Activated T-helper 17 cell treated with anti-CD3 and anti-CD28 coated beads, Interleukin-2, amount 50 U/mL, for 72 hours (primary cell): ENCODE data around the gene TET3. TPM values are rescaled to one million over a fixed set of nuclear protein-coding genes. Genes with fewer than 3 reads are reported as not detected.

ENCODE experiments used
- ATAC-seq: fragments of 150-1000 bp; cut with Tn5 transposase; replicated peaks from 2 replicates; pipeline ENCODE4 v1.10.0; 2021; ENCODE audit warnings: mild to moderate bottlenecking, moderate library complexity
- H3K27ac Mint-ChIP-seq: one replicate; pipeline ENCODE4 v1.8.0; 2022; ENCODE audit warnings: mixed read lengths
- H3K27me3 Mint-ChIP-seq: one replicate; pipeline ENCODE4 v1.8.0; 2022; ENCODE audit warnings: mixed read lengths
- H3K36me3 Mint-ChIP-seq: one replicate; pipeline ENCODE4 v1.8.0; 2022; ENCODE audit warnings: low read depth, mild to moderate bottlenecking, mixed read lengths
- H3K4me1 Mint-ChIP-seq: one replicate; pipeline ENCODE4 v1.8.0; 2022; ENCODE audit warnings: mixed read lengths
- H3K4me3 Mint-ChIP-seq: one replicate; pipeline ENCODE4 v1.8.0; 2022; ENCODE audit warnings: mild to moderate bottlenecking, mixed read lengths
- H3K9me3 Mint-ChIP-seq: one replicate; pipeline ENCODE4 v1.8.0; 2022; ENCODE audit warnings: mixed read lengths
- total RNA-seq, 2 donors: library from RNA; stranded (reverse); gene quantifications; one replicate each; pipeline ENCODE4 v1.2.3, GENCODE V29; 2022

TET3 gene
- total RNA-seq, 2 donors from 2014 or later = 15.1 to 42.6 TPM

- H3K4me1 Mint-ChIP-seq = peaks cover 7% of the 10 kb centered on the region
- H3K4me3 Mint-ChIP-seq = no peak overlapping the region
- no peak for ATAC-seq
- no peak overlapping the region for H3K27ac Mint-ChIP-seq
- no peaks in the 10 kb centered on the region for H3K27me3 Mint-ChIP-seq
- H3K36me3 Mint-ChIP-seq = peaks cover 33% of the 10 kb centered on the region
- no peaks in the 10 kb centered on the region for H3K9me3 Mint-ChIP-seq
These were observed 30.1 kb downstream of the TET3 start for GRCh38 chr2:74014813-74015212.

GRCh38 chr2:74017223-74017622, 32.5 kb downstream of the TET3 start:
- Mint-ChIP-seq H3K4me3 (no peak overlapping the region), H3K27me3 (no peaks in the 10 kb centered on the region)
- ATAC-seq = peak; percentile 72

GRCh38 chr2:74019516-74019915, 34.8 kb downstream of the TET3 start:
- H3K27ac Mint-ChIP-seq = peak overlapping the region; percentile 39
- peaks cover 29% of the 10 kb centered on the region for H3K4me1 Mint-ChIP-seq
- no peaks in the 10 kb centered on the region for H3K9me3 Mint-ChIP-seq
- H3K36me3 Mint-ChIP-seq = peaks cover 20% of the 10 kb centered on the region
- H3K27me3 Mint-ChIP-seq = no peaks in the 10 kb centered on the region
- ATAC-seq = no peak
- H3K4me3 Mint-ChIP-seq = no peak overlapping the region

More at GRCh38 chr2:74017223-74017622, 32.5 kb downstream of the TET3 start:
- Mint-ChIP-seq H3K36me3 (peaks cover 29% of the 10 kb centered on the region), H3K27ac (no peak overlapping the region), H3K9me3 (no peaks in the 10 kb centered on the region), H3K4me1 (peaks cover 27% of the 10 kb centered on the region)

- no peaks in the 10 kb centered on the region for H3K9me3 Mint-ChIP-seq
- peak overlapping the region; percentile 12 for H3K27ac Mint-ChIP-seq
- H3K36me3 Mint-ChIP-seq = peaks cover 20% of the 10 kb centered on the region
- H3K4me3 Mint-ChIP-seq = no peak overlapping the region
- peaks cover 29% of the 10 kb centered on the region for H3K4me1 Mint-ChIP-seq
- no peaks in the 10 kb centered on the region for H3K27me3 Mint-ChIP-seq
- ATAC-seq = peak; percentile 12
These were observed 36.1 kb downstream of the TET3 start for GRCh38 chr2:74020702-74021406.

- Mint-ChIP-seq H3K27ac (peak overlapping the region; percentile 12), H3K4me3 (no peak overlapping the region), H3K4me1 (peaks cover 29% of the 10 kb centered on the region), H3K27me3 (no peaks in the 10 kb centered on the region), H3K36me3 (peaks cover 20% of the 10 kb centered on the region), H3K9me3 (no peaks in the 10 kb centered on the region)
- no peak for ATAC-seq
These were observed 36.7 kb downstream of the TET3 start for GRCh38 chr2:74021407-74021755.

- ATAC-seq = no peak
- Mint-ChIP-seq H3K36me3 (peaks cover 11% of the 10 kb centered on the region), H3K4me1 (peaks cover 28% of the 10 kb centered on the region), H3K27me3 (no peaks in the 10 kb centered on the region), H3K27ac (no peak overlapping the region), H3K4me3 (no peak overlapping the region), H3K9me3 (no peaks in the 10 kb centered on the region)
These were observed 39.5 kb downstream of the TET3 start for GRCh38 chr2:74024216-74024615.

GRCh38 chr2:74025971-74026612, 41.4 kb downstream of the TET3 start:
- Mint-ChIP-seq H3K27me3 (no peaks in the 10 kb centered on the region), H3K4me1 (peaks cover 35% of the 10 kb centered on the region), H3K36me3 (peaks cover 16% of the 10 kb centered on the region), H3K9me3 (no peaks in the 10 kb centered on the region), H3K27ac (no peak overlapping the region), H3K4me3 (peak overlapping the region; percentile 57)
- ATAC-seq = no peak

- peak overlapping the region; percentile 85 for H3K27ac Mint-ChIP-seq
- H3K9me3 Mint-ChIP-seq = no peaks in the 10 kb centered on the region
- H3K4me1 Mint-ChIP-seq = peaks cover 34% of the 10 kb centered on the region
- peaks cover 16% of the 10 kb centered on the region for H3K36me3 Mint-ChIP-seq
- peak overlapping the region; percentile 57 for H3K4me3 Mint-ChIP-seq
- no peak for ATAC-seq
- no peaks in the 10 kb centered on the region for H3K27me3 Mint-ChIP-seq
These were observed 42.1 kb downstream of the TET3 start for GRCh38 chr2:74026687-74027241.

- Mint-ChIP-seq H3K4me1 (peaks cover 36% of the 10 kb centered on the region), H3K9me3 (no peaks in the 10 kb centered on the region), H3K27ac (no peak overlapping the region), H3K36me3 (peaks cover 10% of the 10 kb centered on the region), H3K4me3 (no peak overlapping the region), H3K27me3 (no peaks in the 10 kb centered on the region)
- ATAC-seq = no peak
These were observed 42.8 kb downstream of the TET3 start for GRCh38 chr2:74027496-74027895.

GRCh38 chr2:74028290-74028689, 43.6 kb downstream of the TET3 start:
- ATAC-seq = no peak
- H3K27me3 Mint-ChIP-seq = no peaks in the 10 kb centered on the region
- no peak overlapping the region for H3K4me3 Mint-ChIP-seq
- H3K4me1 Mint-ChIP-seq = peaks cover 43% of the 10 kb centered on the region
- peaks cover 17% of the 10 kb centered on the region for H3K36me3 Mint-ChIP-seq
- H3K27ac Mint-ChIP-seq = no peak overlapping the region
- H3K9me3 Mint-ChIP-seq = no peaks in the 10 kb centered on the region

- ATAC-seq = no peak
- H3K4me1 Mint-ChIP-seq = peaks cover 45% of the 10 kb centered on the region
- no peaks in the 10 kb centered on the region for H3K27me3 Mint-ChIP-seq
- H3K36me3 Mint-ChIP-seq = peaks cover 19% of the 10 kb centered on the region
- H3K4me3 Mint-ChIP-seq = peak overlapping the region; percentile 87
- no peaks in the 10 kb centered on the region for H3K9me3 Mint-ChIP-seq
- no peak overlapping the region for H3K27ac Mint-ChIP-seq
These were observed 44.0 kb downstream of the TET3 start for GRCh38 chr2:74028741-74029140.

- H3K9me3 Mint-ChIP-seq = no peaks in the 10 kb centered on the region
- peaks cover 19% of the 10 kb centered on the region for H3K36me3 Mint-ChIP-seq
- H3K4me1 Mint-ChIP-seq = peaks cover 51% of the 10 kb centered on the region
- peak overlapping the region; percentile 91 for H3K27ac Mint-ChIP-seq
- H3K27me3 Mint-ChIP-seq = no peaks in the 10 kb centered on the region
- ATAC-seq = peak; percentile 30
- peak overlapping the region; percentile 87 for H3K4me3 Mint-ChIP-seq
These were observed 45.1 kb downstream of the TET3 start for GRCh38 chr2:74029714-74030397.

- ATAC-seq = no peak
- H3K9me3 Mint-ChIP-seq = no peaks in the 10 kb centered on the region
- peaks cover 19% of the 10 kb centered on the region for H3K36me3 Mint-ChIP-seq
- H3K4me3 Mint-ChIP-seq = peak overlapping the region; percentile 87
- no peaks in the 10 kb centered on the region for H3K27me3 Mint-ChIP-seq
- H3K27ac Mint-ChIP-seq = peak overlapping the region; percentile 91
- peaks cover 54% of the 10 kb centered on the region for H3K4me1 Mint-ChIP-seq
These were observed 46.5 kb downstream of the TET3 start for GRCh38 chr2:74031221-74031620.

- Mint-ChIP-seq H3K36me3 (peaks cover 15% of the 10 kb centered on the region), H3K27me3 (no peaks in the 10 kb centered on the region), H3K4me3 (peak overlapping the region; percentile 87), H3K4me1 (peaks cover 57% of the 10 kb centered on the region), H3K9me3 (no peaks in the 10 kb centered on the region), H3K27ac (peak overlapping the region; percentile 91)
- ATAC-seq = no peak
These were observed 47.2 kb downstream of the TET3 start for GRCh38 chr2:74031959-74032287.

GRCh38 chr2:74033375-74033774, 48.7 kb downstream of the TET3 start:
- H3K4me3 Mint-ChIP-seq = peak overlapping the region; percentile 87
- H3K27ac Mint-ChIP-seq = peak overlapping the region; percentile 91
- ATAC-seq = no peak
- H3K4me1 Mint-ChIP-seq = peaks cover 69% of the 10 kb centered on the region
- H3K27me3 Mint-ChIP-seq = no peaks in the 10 kb centered on the region
- H3K36me3 Mint-ChIP-seq = peaks cover 14% of the 10 kb centered on the region
- no peaks in the 10 kb centered on the region for H3K9me3 Mint-ChIP-seq
